Choroid plexus epithelial cell (primary cell): ENCODE data around the gene BMP5.

Experiments used
- DNase-seq: peaks from one replicate; pipeline ENCODE4 v3.0.0-alpha.2; 2010; ENCODE audit warnings: low read depth
- H3K4me3 ChIP-seq: 2 replicates; pipeline ENCODE4 v1.5.1; 2011; ENCODE audit warnings: low read depth, mild to moderate bottlenecking, control low read depth, low read length, moderate library complexity
- CTCF ChIP-seq: conservative IDR thresholded peaks from 2 replicates; pipeline ENCODE4 v1.5.1; 2011; ENCODE audit warnings: low read depth, mild to moderate bottlenecking, control low read depth, inconsistent platforms, low read length, moderate library complexity

BMP5 gene

DNA sequence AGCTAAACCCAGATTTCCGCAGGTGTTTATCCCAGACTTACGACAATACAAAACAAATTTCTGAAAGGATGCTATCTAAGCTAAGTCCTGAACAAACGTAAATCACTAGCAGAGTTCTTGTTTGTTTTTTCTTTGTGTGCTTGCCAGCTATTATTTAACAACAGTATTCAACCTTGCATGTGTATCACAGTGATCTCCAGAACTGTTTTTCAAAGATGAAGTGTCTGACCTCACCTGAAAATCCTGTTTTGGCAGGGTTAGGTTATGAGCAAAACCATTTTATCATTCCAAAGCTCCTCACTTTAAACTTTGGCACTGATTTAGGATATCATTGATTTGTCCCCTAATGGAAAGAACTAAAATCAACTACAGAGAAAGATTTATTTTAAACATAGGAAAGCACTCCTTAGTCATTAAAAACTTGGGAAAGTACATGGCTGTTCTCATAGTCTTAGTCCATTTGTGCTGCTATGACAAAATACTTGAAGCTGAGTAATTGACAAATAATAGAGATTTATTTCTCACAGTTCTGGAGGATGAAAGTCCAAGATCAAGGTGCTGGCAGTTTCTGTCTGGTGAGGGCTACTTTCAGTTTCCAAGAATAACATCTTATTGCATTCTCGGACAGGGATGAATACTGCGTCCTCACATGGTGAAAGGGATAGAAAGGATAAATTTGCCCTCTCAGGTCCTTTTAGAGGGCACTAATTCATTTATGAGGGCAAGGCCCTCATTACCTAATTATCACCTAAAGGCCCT lies 20.8 kb upstream of the BMP5 start:
- H3K4me3 ChIP-seq, result no peak overlapping the region
- TF ChIP-seq CTCF, result no peak
- DNase-seq, result no peak

DNA sequence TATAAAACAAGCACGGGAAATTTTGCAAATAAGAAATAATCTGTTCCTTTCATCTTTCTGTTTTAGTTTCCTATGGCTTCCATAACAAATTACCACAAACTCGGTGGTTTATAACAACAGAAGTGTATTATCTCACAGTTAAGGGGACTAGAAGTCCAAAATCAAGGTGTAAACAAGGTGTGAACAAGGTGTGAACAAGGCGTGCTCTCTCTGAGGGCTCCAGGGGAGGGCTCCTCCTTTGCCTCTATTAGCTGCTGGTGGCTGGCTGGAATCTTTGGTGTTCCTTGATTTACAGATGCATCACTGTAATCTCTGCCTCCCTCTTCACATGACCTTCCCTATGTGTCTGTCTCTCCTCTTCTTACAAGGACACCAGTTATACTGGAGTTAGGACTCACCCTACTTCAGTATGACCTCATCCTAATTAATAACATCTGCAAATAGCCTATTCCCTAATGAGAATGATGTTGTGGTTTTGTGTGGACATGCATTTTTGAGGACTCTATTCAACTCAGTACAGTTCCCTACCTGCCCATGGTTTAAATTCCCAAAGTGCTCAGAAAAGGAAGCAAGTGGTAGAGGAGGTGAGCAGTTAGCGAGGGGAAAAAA lies 17.5 kb upstream of the BMP5 start:
- DNase-seq, result no peak
- no peak for TF ChIP-seq CTCF
- H3K4me3 ChIP-seq, result no peak overlapping the region

DNA sequence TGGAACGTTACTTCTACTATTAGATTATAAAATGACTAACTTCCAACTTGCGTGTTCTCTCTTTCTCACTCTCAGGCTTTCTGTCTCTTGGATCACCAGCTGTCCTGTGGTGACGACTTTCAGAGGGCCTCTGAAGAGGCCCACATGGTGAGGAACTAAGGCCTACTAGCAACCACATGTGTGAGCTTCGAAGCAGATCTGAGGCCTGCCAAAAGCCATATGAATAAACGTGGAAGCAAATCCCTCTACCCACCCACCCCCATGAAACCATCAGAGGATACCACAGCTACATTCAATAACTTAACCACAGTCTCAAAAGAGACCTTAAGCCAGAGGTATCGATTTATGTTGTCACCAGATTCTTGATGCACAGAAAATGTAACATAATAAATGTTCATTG lies 13.5 kb upstream of the BMP5 start:
- DNase-seq, result no peak
- no peak overlapping the region for H3K4me3 ChIP-seq
- no peak for TF ChIP-seq CTCF

DNA sequence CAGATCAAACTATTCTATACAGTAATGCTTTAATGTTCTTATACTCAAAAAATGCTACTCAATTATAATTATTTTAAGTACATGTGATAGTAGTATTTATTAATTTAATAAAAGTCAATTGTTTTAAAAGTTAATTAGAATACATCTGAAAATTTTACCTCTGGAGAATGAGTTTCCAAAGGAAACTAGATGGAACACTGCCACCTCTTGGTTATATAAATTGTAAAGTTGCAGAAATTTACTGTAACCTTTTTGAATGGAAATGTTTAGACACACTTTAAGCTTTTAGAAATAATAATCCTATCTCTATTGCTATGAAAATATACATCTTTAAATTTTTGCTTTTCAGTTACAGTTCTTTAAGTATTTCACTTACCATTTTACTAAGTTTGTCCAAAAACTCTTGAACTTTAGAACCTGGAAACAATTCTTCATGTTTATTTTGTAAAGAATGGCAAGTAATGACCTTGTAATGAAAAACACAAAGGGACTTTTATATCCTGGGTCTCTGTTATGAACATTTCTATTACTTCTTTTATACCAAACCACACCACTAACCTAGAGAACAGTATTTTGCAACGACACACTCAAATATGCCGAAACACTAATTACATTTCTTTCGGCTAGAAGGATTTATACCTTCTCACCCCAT lies 10.9 kb upstream of the BMP5 start:
- DNase-seq, result peak; percentile 57
- H3K4me3 ChIP-seq, result no peak overlapping the region
- TF ChIP-seq CTCF, result peak; percentile 39

- no peak for TF ChIP-seq CTCF
- H3K4me3 ChIP-seq, result no peak overlapping the region
- peak; percentile 92 for DNase-seq
Observed at GRCh38 chr6:55882718-55883569, 7.6 kb upstream of the BMP5 start.

DNA sequence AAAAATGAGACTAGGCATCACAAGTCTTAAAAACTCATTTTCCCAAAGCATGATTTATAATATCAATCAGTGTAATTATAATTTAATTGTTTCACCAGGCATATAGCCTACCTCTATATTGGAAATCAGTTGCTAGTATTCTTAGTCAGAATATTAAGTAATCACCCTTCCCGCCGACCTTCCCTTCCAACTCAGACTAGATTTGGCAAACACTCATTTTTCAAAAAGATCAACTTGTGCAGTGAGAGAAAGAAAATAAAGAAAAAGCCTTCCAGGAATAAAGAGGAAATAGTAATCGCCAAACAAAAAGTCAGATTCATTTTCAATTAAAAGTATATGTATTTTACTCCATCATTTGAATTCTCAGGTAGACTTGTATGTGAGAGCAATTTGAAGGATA lies 1.9 kb upstream of the BMP5 start:
- DNase-seq, result no peak
- no peak for TF ChIP-seq CTCF
- H3K4me3 ChIP-seq, result no peak overlapping the region
